MCF 10A (cell line): ENCODE results near the gene CDH26. TPM values are rescaled to one million over a fixed set of nuclear protein-coding genes. Genes with fewer than 3 reads are reported as not detected.
"Not testable (repeated sequence)": the region's sequence is repeated elsewhere in the genome, so short reads cannot be mapped to it uniquely, and the experiment has no call there.

Experiments used
- BruUV-seq: library from RNA; stranded (reverse); fragments of 400-500 nt; replicated peaks from 2 replicates; lab custom pipeline; 2021; lab: Mats Ljungman, UMichigan
- CTCF ChIA-PET: fragments of 300-600 bp; sonication (Branson Sonifier 250); formaldehyde crosslinking; extraction: SDS; loops from one replicate; lab custom pipeline; 2021; ENCODE audit warnings: antibody characterized with exemption, inconsistent platforms; lab: Yijun Ruan, JAX
- POLR2A ChIA-PET: fragments of 300-600, 350-650 bp; sonication (Branson Sonifier 250); formaldehyde crosslinking; extraction: SDS; loops from one replicate; lab custom pipeline; 2020; ENCODE audit warnings: antibody characterized with exemption, inconsistent platforms; lab: Yijun Ruan, JAX
- DNase-seq: peaks from one replicate; pipeline ENCODE4 v3.0.0-alpha.2; 2018; ENCODE audit not compliant: unreplicated experiment
- H3K27ac Mint-ChIP-seq: one replicate; pipeline ENCODE4 v1.8.0; 2022; ENCODE audit warnings: mild to moderate bottlenecking, low read depth, mixed read lengths; ENCODE audit not compliant: unreplicated experiment
- H3K27me3 Mint-ChIP-seq: one replicate; pipeline ENCODE4 v1.8.0; 2022; ENCODE audit warnings: mixed read lengths; ENCODE audit not compliant: insufficient read depth, unreplicated experiment
- H3K36me3 Mint-ChIP-seq: one replicate; pipeline ENCODE4 v1.8.0; 2022; ENCODE audit warnings: mild to moderate bottlenecking, moderate library complexity, mixed read lengths; ENCODE audit not compliant: insufficient read depth, unreplicated experiment
- H3K4me1 Mint-ChIP-seq: one replicate; pipeline ENCODE4 v1.8.0; 2022; ENCODE audit warnings: mixed read lengths; ENCODE audit not compliant: insufficient read depth, unreplicated experiment
- H3K4me3 Mint-ChIP-seq: one replicate; pipeline ENCODE4 v1.8.0; 2022; ENCODE audit warnings: mild to moderate bottlenecking, moderate library complexity, mixed read lengths; ENCODE audit not compliant: unreplicated experiment
- H3K9me3 Mint-ChIP-seq: one replicate; pipeline ENCODE4 v1.8.0; 2022; ENCODE audit warnings: mixed read lengths; ENCODE audit not compliant: unreplicated experiment
- intact Hi-C: fragments of 100-400 bp; cut with micrococcal nuclease; formaldehyde crosslinking; loops from 2 replicates; pipeline ENCODE4 v1.14.1; 2022
- total RNA-seq: library from RNA; stranded (reverse); gene quantifications from 2 replicates; pipeline ENCODE4 v1.2.3, GENCODE V29; 2022
- TF ChIP-seq, protein P1 (sequence below): fragments of 200-600 bp; IDR thresholded peaks from one replicate; pipeline ENCODE4 v1.8.0; 2022; ENCODE audit warnings: antibody characterized with exemption, mild to moderate bottlenecking; ENCODE audit not compliant: unreplicated experiment

Gene CDH26
- total RNA-seq, 1 experiment from 2014 or later, result 0.12 TPM

DNA sequence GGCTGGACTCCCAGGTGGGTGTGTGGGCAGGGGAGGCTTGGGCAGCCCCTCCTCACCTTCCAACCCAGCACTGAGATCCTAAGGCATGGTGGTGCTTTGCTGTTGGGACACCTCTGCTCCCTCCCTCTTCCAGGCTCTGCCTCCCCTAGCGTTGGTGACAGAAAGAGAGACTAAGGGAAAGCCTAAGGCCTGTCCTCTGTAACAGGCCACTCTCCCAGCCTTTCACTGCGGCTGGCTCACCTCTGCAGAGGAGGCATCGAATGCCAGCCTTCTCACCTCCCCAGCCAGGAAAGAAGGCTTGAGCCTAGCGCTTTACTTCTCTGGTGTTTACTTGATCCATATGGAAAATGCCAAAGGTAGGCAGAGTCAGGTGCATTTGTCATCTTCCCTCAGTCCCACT is 3.5 kb upstream of the CDH26 start:
- no peaks in the 10 kb centered on the region for H3K27me3 Mint-ChIP-seq
- no TSS peak for BruUV-seq
- POLR2A ChIA-PET, result interaction anchor here (0.9 to 7.0 kb wide), 5 partner anchors 14 to 86 kb away, joined by 3 to 45 read pairs (median 6); partner anchors contain the start of genes FAM217B and PPP1R3D
- no peak for DNase-seq
- CTCF ChIA-PET, result interaction anchor here (0.6 to 22.6 kb wide), 18 partner anchors 9 to 295 kb away, joined by 3 to 360 read pairs (median 4); no protein-coding TSS in a partner anchor
- no peaks in the 10 kb centered on the region for H3K4me1 Mint-ChIP-seq
- TF ChIP-seq, protein P1, sequence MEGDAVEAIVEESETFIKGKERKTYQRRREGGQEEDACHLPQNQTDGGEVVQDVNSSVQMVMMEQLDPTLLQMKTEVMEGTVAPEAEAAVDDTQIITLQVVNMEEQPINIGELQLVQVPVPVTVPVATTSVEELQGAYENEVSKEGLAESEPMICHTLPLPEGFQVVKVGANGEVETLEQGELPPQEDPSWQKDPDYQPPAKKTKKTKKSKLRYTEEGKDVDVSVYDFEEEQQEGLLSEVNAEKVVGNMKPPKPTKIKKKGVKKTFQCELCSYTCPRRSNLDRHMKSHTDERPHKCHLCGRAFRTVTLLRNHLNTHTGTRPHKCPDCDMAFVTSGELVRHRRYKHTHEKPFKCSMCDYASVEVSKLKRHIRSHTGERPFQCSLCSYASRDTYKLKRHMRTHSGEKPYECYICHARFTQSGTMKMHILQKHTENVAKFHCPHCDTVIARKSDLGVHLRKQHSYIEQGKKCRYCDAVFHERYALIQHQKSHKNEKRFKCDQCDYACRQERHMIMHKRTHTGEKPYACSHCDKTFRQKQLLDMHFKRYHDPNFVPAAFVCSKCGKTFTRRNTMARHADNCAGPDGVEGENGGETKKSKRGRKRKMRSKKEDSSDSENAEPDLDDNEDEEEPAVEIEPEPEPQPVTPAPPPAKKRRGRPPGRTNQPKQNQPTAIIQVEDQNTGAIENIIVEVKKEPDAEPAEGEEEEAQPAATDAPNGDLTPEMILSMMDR, result no peak
- H3K4me3 Mint-ChIP-seq, result no peak overlapping the region
- no peak overlapping the region for H3K27ac Mint-ChIP-seq
- no peaks in the 10 kb centered on the region for H3K9me3 Mint-ChIP-seq
- intact Hi-C loops, result no loop called here
- H3K36me3 Mint-ChIP-seq, result no peaks in the 10 kb centered on the region

DNA sequence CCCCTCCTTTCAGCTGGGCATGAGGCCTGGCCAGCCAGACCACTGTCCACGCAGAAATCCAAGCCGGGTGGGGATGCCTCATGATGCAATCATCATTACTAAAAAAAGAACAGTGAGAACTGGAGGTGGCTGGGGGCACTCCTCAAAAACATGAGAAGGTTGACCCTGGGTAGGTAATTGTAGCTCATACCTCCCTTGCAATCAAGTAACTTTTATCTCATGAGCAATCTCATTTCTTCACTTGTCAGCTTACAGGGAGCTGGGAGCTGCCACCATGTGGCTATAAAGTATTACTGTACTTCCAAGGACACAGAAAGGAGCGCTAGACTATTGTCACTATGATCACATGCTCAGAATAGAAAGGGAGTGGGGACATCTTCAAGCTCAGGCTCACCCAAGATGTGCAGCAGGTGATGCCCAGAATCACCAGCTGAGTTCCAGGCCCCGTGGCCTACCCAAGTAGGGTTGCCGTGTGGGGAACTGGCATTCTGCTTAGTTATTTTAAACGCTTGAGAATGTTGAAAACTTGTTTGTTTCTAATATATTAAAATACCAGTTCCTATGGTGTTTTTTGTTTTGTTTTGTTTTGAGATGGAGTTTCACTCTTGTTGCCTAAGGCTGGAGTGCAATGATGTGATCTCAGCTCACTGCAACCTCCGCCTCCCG is 3.0 kb upstream of the CDH26 start:
- H3K9me3 Mint-ChIP-seq, result no peaks in the 10 kb centered on the region
- ChIA-PET POLR2A (interaction anchor here (0.7 to 2.2 kb wide), 5 partner anchors 15 to 85 kb away, joined by 3 to 13 read pairs (median 4); partner anchors contain the start of genes FAM217B and PPP1R3D), CTCF (interaction anchor here (0.6 to 22.6 kb wide), 27 partner anchors 8 to 1842 kb away, joined by 3 to 360 read pairs (median 4); no protein-coding TSS in a partner anchor)
- no TSS peak for BruUV-seq
- TF ChIP-seq, protein P1, result peak; percentile 10
- no peak overlapping the region for H3K27ac Mint-ChIP-seq
- no peaks in the 10 kb centered on the region for H3K36me3 Mint-ChIP-seq
- intact Hi-C loops, result no loop called here
- no peak for DNase-seq
- no peaks in the 10 kb centered on the region for H3K27me3 Mint-ChIP-seq
- H3K4me3 Mint-ChIP-seq, result no peak overlapping the region
- H3K4me1 Mint-ChIP-seq, result no peaks in the 10 kb centered on the region

DNA sequence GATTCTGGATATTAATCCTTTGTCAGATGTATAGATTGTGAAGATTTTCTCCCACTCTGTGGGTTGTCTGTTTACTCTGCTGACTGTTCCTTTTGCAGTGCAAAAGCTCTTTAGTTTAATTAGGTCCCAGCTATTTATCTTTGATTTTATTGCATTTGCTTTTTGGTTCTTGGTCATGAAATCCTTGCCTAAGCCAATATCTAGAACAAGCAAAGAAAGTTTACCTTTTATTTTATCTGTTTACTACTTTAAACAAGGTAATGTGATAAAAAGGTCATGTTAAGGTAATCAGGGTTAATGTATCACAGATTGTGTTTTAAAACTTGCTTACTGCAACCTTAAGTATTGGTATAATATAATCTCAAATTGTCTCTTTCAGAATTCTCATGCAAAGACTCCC is 655 bp upstream of the CDH26 start:
- H3K4me1 Mint-ChIP-seq, result peaks cover 12% of the 10 kb centered on the region
- CTCF ChIA-PET, result interaction anchor here (0.6 to 22.6 kb wide), 5 partner anchors 16 to 443 kb away, joined by 3 to 360 read pairs (median 3); no protein-coding TSS in a partner anchor
- H3K9me3 Mint-ChIP-seq, H3K27me3 Mint-ChIP-seq, intact Hi-C loops, H3K36me3 Mint-ChIP-seq, BruUV-seq, H3K27ac Mint-ChIP-seq, DNase-seq, H3K4me3 Mint-ChIP-seq: not testable (repeated sequence)
- POLR2A ChIA-PET, result interaction anchor here (1.0 kb wide), 1 partner anchor 16 kb away, joined by 5 read pairs; no protein-coding TSS in a partner anchor

DNA sequence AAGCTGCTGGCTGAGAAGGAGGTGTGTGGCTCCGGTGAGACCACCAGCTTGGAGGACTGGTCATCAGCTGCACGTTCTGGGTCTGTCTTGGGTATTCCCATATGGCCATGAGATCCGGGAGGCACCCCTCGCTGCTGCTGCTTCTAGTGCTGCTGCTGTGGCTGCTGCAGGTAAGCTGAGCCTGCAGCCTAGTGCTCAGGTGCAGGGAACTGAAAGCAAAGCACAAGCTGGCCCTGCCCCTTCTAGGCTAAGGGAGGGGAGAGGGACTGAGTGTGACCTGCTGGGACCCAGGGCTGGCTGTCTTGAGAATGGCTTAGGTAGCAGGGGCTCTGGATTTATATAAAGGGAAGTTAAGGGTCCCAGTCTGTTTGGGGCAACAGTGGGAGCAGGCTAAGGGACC is 403 bp downstream of the CDH26 start:
- intact Hi-C loops, result no loop called here
- ChIA-PET POLR2A (interaction anchor here (1.0 to 1.2 kb wide), 2 partner anchors 11 to 12 kb away, joined by 3 read pairs; no protein-coding TSS in a partner anchor), CTCF (interaction anchor here (0.7 to 22.6 kb wide), 5 partner anchors 9 to 388 kb away, joined by 3 to 360 read pairs (median 4); no protein-coding TSS in a partner anchor)
- DNase-seq, result no peak
- TF ChIP-seq, protein P1, result no peak
- peaks cover 12% of the 10 kb centered on the region for H3K4me1 Mint-ChIP-seq
- H3K9me3 Mint-ChIP-seq, result no peaks in the 10 kb centered on the region
- H3K36me3 Mint-ChIP-seq, result no peaks in the 10 kb centered on the region
- no peak overlapping the region for H3K4me3 Mint-ChIP-seq
- no peak overlapping the region for H3K27ac Mint-ChIP-seq
- H3K27me3 Mint-ChIP-seq, result no peaks in the 10 kb centered on the region
- BruUV-seq, result no TSS peak
